Measurements from ENCODE around the gene TTLL11. TPM values are rescaled to one million over a fixed set of nuclear protein-coding genes. Genes with fewer than 3 reads are reported as not detected.

Gene TTLL11
- total RNA-seq, 3 donors from 2014 or later: 6.0 to 22.2 (median 6.4) TPM

- Histone ChIP-seq H3K4me3 (no peak overlapping the region), H3K4me1 (ENCODE audit: low read depth) (no peaks in the 10 kb centered on the region), H3K36me3 (ENCODE audit: low read depth) (no peaks in the 10 kb centered on the region), H3K9me3 (no peaks in the 10 kb centered on the region)
- TF ChIP-seq CTCF (IDR thresholded peaks at IDR 0.05): no peak
- ATAC-seq: no peak
- DNase-seq: no peak
- intact Hi-C loops (cut with DNase I, micrococcal nuclease): no loop called here
Measured at GRCh38 chr9:121827251-121827967, 265.7 kb downstream of the TTLL11 start.

DNA sequence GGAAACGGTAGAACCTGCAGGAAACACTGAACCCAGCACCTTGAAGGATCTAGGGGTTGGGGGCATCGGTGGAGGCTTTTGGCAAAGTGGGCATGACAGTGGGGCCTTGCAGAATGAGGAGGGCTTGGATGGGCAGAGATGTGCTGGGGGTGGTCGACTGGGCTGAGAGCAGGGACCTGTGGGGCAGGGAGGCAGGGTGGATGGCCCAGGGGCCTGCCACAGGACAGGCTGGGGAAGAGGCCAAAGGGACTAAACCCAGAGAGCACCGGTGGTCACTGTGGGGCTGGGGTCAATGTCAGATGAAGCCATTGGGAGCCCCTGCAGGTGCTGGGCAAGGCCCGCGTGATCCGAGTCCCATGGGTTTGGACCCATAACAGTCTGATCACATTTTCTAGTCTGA is 266.4 kb downstream of the TTLL11 start:
- no peak for ATAC-seq
- TF ChIP-seq CTCF (IDR thresholded peaks at IDR 0.05): no peak
- no peak for DNase-seq
- H3K4me3 ChIP-seq: no peak overlapping the region
- H3K4me1 ChIP-seq (ENCODE audit: low read depth): no peaks in the 10 kb centered on the region
- no peaks in the 10 kb centered on the region for H3K36me3 ChIP-seq (ENCODE audit: low read depth)
- H3K9me3 ChIP-seq: no peaks in the 10 kb centered on the region
- intact Hi-C loops (cut with DNase I, micrococcal nuclease): no loop called here

DNA sequence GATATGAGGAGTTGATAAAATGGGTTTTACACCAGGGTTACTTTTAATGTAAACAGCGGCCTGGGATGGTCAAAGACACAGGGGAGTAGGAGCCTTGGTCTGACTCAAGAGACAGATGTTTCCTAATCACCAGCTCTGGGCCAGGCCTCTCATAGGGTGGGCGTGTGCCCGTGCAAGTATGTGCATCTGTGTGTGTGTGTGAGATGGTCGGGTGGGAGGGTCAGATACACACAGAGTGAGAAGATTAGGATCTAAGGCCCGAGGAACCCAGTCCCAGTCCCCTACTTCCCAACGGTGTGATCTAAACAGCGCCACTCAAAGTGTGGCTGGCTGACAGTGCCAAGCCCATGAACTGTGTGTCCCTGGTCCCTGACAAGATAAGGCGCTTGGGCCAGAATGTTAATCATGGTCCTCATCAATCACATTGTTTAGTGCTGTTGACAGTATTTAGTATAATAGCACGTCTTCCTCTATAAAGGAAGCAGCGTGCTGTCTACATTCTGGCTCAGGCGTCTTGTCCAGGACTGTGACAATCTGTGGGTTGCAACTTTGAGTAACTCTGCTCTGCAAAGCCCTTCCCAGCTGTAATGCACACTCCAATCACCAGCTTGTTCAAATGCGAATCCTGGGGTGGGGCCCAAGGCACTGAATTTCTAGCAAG is 267.9 kb downstream of the TTLL11 start:
- ATAC-seq (no peak), DNase-seq (no peak)
- no peaks in the 10 kb centered on the region for H3K9me3 ChIP-seq
- intact Hi-C loops (cut with DNase I, micrococcal nuclease): no loop called here
- no peak overlapping the region for H3K4me3 ChIP-seq
- no peaks in the 10 kb centered on the region for H3K36me3 ChIP-seq (ENCODE audit: low read depth)
- H3K4me1 ChIP-seq (ENCODE audit: low read depth): no peaks in the 10 kb centered on the region
- TF ChIP-seq CTCF (IDR thresholded peaks at IDR 0.05): no peak

DNA sequence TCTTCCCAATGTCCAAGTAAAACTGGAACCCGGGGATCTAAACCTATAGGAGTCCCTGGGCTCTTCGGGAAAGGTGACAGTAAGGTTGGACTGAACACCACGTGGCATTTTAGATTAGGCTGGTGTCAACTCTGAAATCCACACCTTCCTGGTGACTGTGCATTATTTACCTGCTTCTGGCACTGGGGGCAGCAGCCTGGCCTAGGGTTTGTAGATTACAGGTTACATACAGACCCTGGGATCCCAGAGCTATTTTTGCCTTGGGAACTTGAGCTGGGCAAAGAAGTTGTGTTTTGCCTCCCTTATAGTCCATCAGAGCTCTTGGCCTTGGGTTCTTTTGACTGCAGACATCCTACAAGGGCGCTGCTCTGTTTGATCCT is 268.5 kb downstream of the TTLL11 start:
- Histone ChIP-seq H3K36me3 (ENCODE audit: low read depth) (no peaks in the 10 kb centered on the region), H3K4me1 (ENCODE audit: low read depth) (no peaks in the 10 kb centered on the region), H3K9me3 (no peaks in the 10 kb centered on the region), H3K4me3 (no peak overlapping the region)
- ATAC-seq (no peak), DNase-seq (no peak)
- TF ChIP-seq CTCF (IDR thresholded peaks at IDR 0.05): no peak
- intact Hi-C loops (cut with DNase I, micrococcal nuclease): no loop called here

GRCh38 chr9:121823451-121824169 is 269.5 kb downstream of the TTLL11 start:
- TF ChIP-seq CTCF (IDR thresholded peaks at IDR 0.05): no peak
- no peak for DNase-seq
- Histone ChIP-seq H3K9me3 (no peaks in the 10 kb centered on the region), H3K4me3 (no peak overlapping the region), H3K4me1 (ENCODE audit: low read depth) (no peaks in the 10 kb centered on the region), H3K36me3 (ENCODE audit: low read depth) (no peaks in the 10 kb centered on the region)
- no peak for ATAC-seq
- intact Hi-C loops (cut with DNase I, micrococcal nuclease): no loop called here

Data from mucosa of descending colon (tissue), 3 donors.